BJ (cell line): ENCODE results near the gene PRR7. TPM values are rescaled to one million over a fixed set of nuclear protein-coding genes. Genes with fewer than 3 reads are reported as not detected.

Experiments used
- CTCF ChIA-PET: fragments of 350-600 bp; formaldehyde crosslinking; extraction: SDS; loops from one replicate; lab custom pipeline; 2021; ENCODE audit warnings: antibody characterized with exemption, inconsistent platforms; lab: Yijun Ruan, JAX
- POLR2A ChIA-PET: fragments of 300-600 bp; sonication (Branson Sonifier 250); formaldehyde crosslinking; extraction: SDS; loops from one replicate; lab custom pipeline; 2021; ENCODE audit warnings: antibody characterized with exemption; lab: Charles Lee
- DNase-seq: peaks from one replicate; pipeline ENCODE4 v3.0.0-alpha.2; 2011; ENCODE audit warnings: low read depth
- H3K27me3 ChIP-seq: 2 replicates; pipeline ENCODE4 v1.6.0; 2011; ENCODE audit warnings: low read length; ENCODE audit not compliant: control insufficient read depth, insufficient read depth
- H3K36me3 ChIP-seq: 2 replicates; pipeline ENCODE4 v1.5.1; 2011; ENCODE audit warnings: low read length; ENCODE audit not compliant: control insufficient read depth, insufficient read depth
- H3K4me3 ChIP-seq: 2 replicates; pipeline ENCODE4 v1.5.1; 2011; ENCODE audit warnings: low read depth, mild to moderate bottlenecking, control low read depth, low read length
- polyA plus RNA-seq: library from polyadenylated mRNA; depleted of rRNA; stranded (reverse); fragments of >200 nt; gene quantifications from 2 replicates; pipeline ENCODE4 v1.2.3, GENCODE V29; 2011
- TF ChIP-seq, protein P1 (sequence below): IDR thresholded peaks from 2 replicates; pipeline ENCODE4 v1.5.1; 2011; ENCODE audit warnings: low read depth, mild to moderate bottlenecking, control low read depth, inconsistent platforms, low read length, moderate library complexity; ENCODE audit not compliant: insufficient read depth

PRR7 gene
- polyA plus RNA-seq, 1 experiment, result 1.6 TPM

DNA sequence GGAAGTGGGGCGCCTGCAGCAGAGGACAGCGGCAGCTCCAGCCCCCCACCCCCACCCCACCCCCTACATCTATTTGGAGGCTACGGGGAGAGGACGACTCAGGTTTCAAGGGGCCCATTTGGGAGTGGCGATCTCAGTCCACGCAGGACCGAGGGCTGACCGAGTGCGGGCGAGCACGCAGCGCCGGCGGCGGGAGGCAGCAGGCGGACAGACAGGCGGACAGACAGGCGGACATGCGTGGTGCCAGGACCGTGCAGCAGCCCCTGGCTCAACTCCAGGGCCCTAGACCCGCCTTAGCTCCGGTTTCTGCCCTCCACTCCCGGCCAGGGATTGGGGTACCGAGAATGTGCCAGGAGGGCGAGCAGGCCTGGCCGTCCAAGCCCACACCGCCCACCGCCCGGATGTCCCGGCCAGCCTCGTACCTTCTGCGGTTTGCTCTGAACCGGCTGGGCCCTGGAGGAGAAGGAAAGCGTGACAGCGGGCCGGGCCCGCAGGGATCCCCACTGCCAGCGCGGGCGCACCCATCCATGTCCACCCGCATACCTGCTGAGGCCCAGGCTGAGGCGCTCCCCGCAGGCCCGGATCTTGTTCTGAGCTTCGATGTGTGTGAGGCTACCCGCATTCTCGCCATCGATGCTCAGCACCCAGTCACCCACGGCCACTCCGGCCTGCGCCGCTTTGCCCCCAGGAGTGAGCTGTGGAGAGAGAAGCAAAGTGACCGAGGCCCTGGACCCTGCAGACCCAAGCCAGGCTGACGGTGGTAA is 45.6 kb downstream of the PRR7 start:
- ChIA-PET CTCF (interaction anchor here (0.8 to 8.2 kb wide), 6 partner anchors 8 to 36 kb away, joined by 3 to 85 read pairs (median 3); no protein-coding TSS in a partner anchor), POLR2A (interaction anchor here (1.0 kb wide), 1 partner anchor 11 kb away, joined by 4 read pairs; no protein-coding TSS in a partner anchor)
- no peak for DNase-seq
- H3K4me3 ChIP-seq, result no peak overlapping the region
- H3K36me3 ChIP-seq, result peaks cover 73% of the 10 kb centered on the region
- TF ChIP-seq, protein P1, sequence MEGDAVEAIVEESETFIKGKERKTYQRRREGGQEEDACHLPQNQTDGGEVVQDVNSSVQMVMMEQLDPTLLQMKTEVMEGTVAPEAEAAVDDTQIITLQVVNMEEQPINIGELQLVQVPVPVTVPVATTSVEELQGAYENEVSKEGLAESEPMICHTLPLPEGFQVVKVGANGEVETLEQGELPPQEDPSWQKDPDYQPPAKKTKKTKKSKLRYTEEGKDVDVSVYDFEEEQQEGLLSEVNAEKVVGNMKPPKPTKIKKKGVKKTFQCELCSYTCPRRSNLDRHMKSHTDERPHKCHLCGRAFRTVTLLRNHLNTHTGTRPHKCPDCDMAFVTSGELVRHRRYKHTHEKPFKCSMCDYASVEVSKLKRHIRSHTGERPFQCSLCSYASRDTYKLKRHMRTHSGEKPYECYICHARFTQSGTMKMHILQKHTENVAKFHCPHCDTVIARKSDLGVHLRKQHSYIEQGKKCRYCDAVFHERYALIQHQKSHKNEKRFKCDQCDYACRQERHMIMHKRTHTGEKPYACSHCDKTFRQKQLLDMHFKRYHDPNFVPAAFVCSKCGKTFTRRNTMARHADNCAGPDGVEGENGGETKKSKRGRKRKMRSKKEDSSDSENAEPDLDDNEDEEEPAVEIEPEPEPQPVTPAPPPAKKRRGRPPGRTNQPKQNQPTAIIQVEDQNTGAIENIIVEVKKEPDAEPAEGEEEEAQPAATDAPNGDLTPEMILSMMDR, result no peak
- no peaks in the 10 kb centered on the region for H3K27me3 ChIP-seq

GRCh38 chr5:177492841-177493240 is 46.2 kb downstream of the PRR7 start:
- no peak for DNase-seq
- Histone ChIP-seq H3K27me3 (no peaks in the 10 kb centered on the region), H3K36me3 (peaks cover 66% of the 10 kb centered on the region), H3K4me3 (no peak overlapping the region)
- CTCF ChIA-PET, result interaction anchor here (0.8 to 8.2 kb wide), 8 partner anchors 7 to 89 kb away, joined by 3 to 85 read pairs (median 4); no protein-coding TSS in a partner anchor
- TF ChIP-seq, protein P1, result no peak
- POLR2A ChIA-PET, result interaction anchor here (1.0 kb wide), 1 partner anchor 11 kb away, joined by 4 read pairs; no protein-coding TSS in a partner anchor

DNA sequence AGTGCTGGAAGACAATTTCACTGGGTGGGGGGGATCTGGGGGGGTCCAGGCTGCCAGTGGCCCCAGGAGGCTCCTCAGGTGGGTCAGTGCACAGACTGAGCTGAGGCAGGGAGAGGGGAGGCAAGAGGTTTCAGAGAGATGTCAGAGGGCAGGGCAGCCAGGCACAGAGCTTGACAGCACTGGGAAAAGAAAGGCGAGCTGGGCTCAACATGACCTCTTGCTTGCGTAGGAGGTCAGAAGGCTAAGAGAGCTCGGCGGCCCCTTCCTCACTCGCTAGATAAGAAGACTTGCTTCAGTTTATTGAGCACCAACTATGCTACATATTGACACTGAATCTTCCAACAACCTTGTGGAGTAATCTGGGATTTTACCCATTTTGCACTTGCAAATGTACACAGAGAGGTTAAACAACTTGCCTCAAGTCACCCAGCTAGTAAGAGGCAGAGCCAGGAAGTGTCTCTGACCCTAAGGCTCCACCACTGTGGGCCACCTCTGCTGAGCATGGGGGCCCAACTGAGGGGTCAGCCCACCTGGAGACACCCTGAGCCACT is 47.3 kb downstream of the PRR7 start:
- CTCF ChIA-PET, result interaction anchor here (2.7 to 8.2 kb wide), 4 partner anchors 8 to 47 kb away, joined by 8 to 85 read pairs (median 52); partner anchors contain the start of gene PRR7

GRCh38 chr5:177494346-177495195 is 48.0 kb downstream of the PRR7 start:
- POLR2A ChIA-PET, result interaction anchor here (0.5 to 1.9 kb wide), 7 partner anchors 8 to 51 kb away, joined by 3 to 8 read pairs (median 4); no protein-coding TSS in a partner anchor
- CTCF ChIA-PET, result interaction anchor here (0.8 to 8.2 kb wide), 9 partner anchors 9 to 91 kb away, joined by 3 to 85 read pairs (median 10); partner anchors contain the start of genes DBN1 and PRR7

More for the DNA sequence above, 47.3 kb downstream of the PRR7 start:
- TF ChIP-seq, protein P1, result no peak
- H3K36me3 ChIP-seq, result peaks cover 57% of the 10 kb centered on the region
- H3K4me3 ChIP-seq, result no peak overlapping the region; the same call in 1 of the 2 replicates
- POLR2A ChIA-PET, result interaction anchor here (0.5 to 1.1 kb wide), 2 partner anchors 13 to 14 kb away, joined by 4 read pairs; no protein-coding TSS in a partner anchor
- H3K27me3 ChIP-seq, result no peaks in the 10 kb centered on the region
- DNase-seq, result no peak

More at GRCh38 chr5:177494346-177495195, 48.0 kb downstream of the PRR7 start:
- DNase-seq, result peak; percentile 60
- Histone ChIP-seq H3K27me3 (no peaks in the 10 kb centered on the region), H3K36me3 (peaks cover 50% of the 10 kb centered on the region), H3K4me3 (peak overlapping the region; percentile 86)
- TF ChIP-seq, protein P1, result peak; percentile 67
